Measurements from ENCODE around the gene PCIF1.

The PCIF1 gene

GRCh38 chr20:45890985-45891983 lies 43.2 kb upstream of the PCIF1 start, which contains the start of the genes CTSA and NEURL2:
Gene CTSA, plus strand, starts transcription at chr20:45891335. Its CDS starts 234 bp downstream, at chr20:45891569.
Gene NEURL2, minus strand, starts transcription at chr20:45891208. Its CDS starts 217 bp downstream, at chr20:45890991.
- DNase-seq (ENCODE audit: low read depth in 2 of 2), result peak; percentile 95 to 96
- no peak for TF ChIP-seq CTCF (IDR thresholded peaks at IDR 0.05; ENCODE audit: low read depth, low read length)
- H3K4me3 ChIP-seq (replicated peaks in 1 of 2; ENCODE audit: low read depth in 2 of 2, low read length in 2 of 2), result peak within 1 kb of the TSS; percentile 79 to 92

- peak; percentile 18 for TF ChIP-seq CTCF (IDR thresholded peaks at IDR 0.05; ENCODE audit: low read depth, low read length)
- DNase-seq (ENCODE audit: low read depth in 2 of 2), result peak; percentile 42 to 49
These were observed 42.2 kb upstream of the PCIF1 start for GRCh38 chr20:45892049-45892825.

GRCh38 chr20:45892828-45893500 lies 41.5 kb upstream of the PCIF1 start:
- TF ChIP-seq CTCF (IDR thresholded peaks at IDR 0.05; ENCODE audit: low read depth, low read length), result no peak
- H3K4me3 ChIP-seq (replicated peaks in 1 of 2; ENCODE audit: low read depth in 2 of 2, low read length in 2 of 2), result peak overlapping the region in 1 of 2 donors; percentile 1
- no peak for DNase-seq (ENCODE audit: low read depth in 2 of 2)

More at GRCh38 chr20:45892049-45892825, 42.2 kb upstream of the PCIF1 start:
- peak overlapping the region; percentile 79 to 92 for H3K4me3 ChIP-seq (replicated peaks in 1 of 2; ENCODE audit: low read depth in 2 of 2, low read length in 2 of 2)

GRCh38 chr20:45893831-45894230 lies 40.7 kb upstream of the PCIF1 start:
- H3K4me3 ChIP-seq (replicated peaks in 1 of 2; ENCODE audit: low read depth in 2 of 2, low read length in 2 of 2), result no peak overlapping the region
- TF ChIP-seq CTCF (IDR thresholded peaks at IDR 0.05; ENCODE audit: low read depth, low read length), result no peak
- no peak for DNase-seq (ENCODE audit: low read depth in 2 of 2)

GRCh38 chr20:45894797-45895196 lies 39.7 kb upstream of the PCIF1 start:
- H3K4me3 ChIP-seq (replicated peaks in 1 of 2; ENCODE audit: low read depth in 2 of 2, low read length in 2 of 2), result no peak overlapping the region
- no peak for TF ChIP-seq CTCF (IDR thresholded peaks at IDR 0.05; ENCODE audit: low read depth, low read length)
- no peak for DNase-seq (ENCODE audit: low read depth in 2 of 2)

- no peak for DNase-seq (ENCODE audit: low read depth in 2 of 2)
- no peak overlapping the region for H3K4me3 ChIP-seq (replicated peaks in 1 of 2; ENCODE audit: low read depth in 2 of 2, low read length in 2 of 2)
- TF ChIP-seq CTCF (IDR thresholded peaks at IDR 0.05; ENCODE audit: low read depth, low read length), result no peak
These were observed 37.8 kb upstream of the PCIF1 start for GRCh38 chr20:45896641-45897161.

All from cardiac fibroblast (primary cell).